Right forelimb (tissue), 1 donor: ENCODE data around the gene USP51.
"Not testable (repeated sequence)": the region's sequence is repeated elsewhere in the genome, so short reads cannot be mapped to it uniquely, and the experiment has no call there.

Source experiments
- DNase-seq: peaks from one replicate; pipeline ENCODE4 v3.0.0-alpha.2; 2018

The USP51 gene

GRCh38 chrX:55464050-55464449 is 25.6 kb downstream of the USP51 start:
- DNase-seq: not testable (repeated sequence)

GRCh38 chrX:55459926-55460325 is 29.7 kb downstream of the USP51 start:
- not testable (repeated sequence) for DNase-seq

DNA sequence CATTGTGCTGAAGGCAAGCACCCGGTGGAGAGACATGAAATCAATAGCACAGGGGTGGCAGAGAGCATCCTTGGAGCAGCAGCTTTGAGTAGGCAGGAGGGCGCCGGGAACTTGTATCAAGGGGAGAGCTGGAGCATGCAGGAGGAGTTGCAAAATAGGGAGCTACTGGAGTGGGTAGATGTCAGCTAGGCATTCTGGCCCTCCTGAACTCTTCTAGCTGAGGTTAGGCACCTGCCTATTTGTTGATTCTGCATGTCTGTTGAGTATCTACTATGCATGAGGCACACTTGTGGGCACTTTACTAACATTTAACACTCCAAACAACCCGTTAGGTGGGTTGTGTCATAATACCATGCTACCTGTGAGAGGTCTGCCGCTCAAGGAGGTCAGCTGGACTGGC is 30.2 kb downstream of the USP51 start:
- not testable (repeated sequence) for DNase-seq

GRCh38 chrX:55455708-55456107 is 33.9 kb downstream of the USP51 start:
- DNase-seq: not testable (repeated sequence)

DNA sequence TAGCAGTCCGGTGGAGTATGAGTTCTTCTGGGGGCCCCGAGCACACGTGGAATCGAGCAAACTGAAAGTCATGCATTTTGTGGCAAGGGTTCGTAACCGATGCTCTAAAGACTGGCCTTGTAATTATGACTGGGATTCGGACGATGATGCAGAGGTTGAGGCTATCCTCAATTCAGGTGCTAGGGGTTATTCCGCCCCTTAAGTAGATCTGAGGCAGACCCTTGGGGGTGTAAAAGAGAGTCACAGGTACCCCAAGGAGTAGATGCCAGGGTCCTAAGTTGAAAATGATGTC is 36.9 kb downstream of the USP51 start:
- DNase-seq: peak; percentile 22

GRCh38 chrX:55451990-55452832 is 37.4 kb downstream of the USP51 start, which contains the start of gene MAGEH1:
Gene MAGEH1 (plus strand): TSS chrX:55452127. CDS start chrX:55452375, 248 bp downstream.
- DNase-seq: peak; percentile 86

DNA sequence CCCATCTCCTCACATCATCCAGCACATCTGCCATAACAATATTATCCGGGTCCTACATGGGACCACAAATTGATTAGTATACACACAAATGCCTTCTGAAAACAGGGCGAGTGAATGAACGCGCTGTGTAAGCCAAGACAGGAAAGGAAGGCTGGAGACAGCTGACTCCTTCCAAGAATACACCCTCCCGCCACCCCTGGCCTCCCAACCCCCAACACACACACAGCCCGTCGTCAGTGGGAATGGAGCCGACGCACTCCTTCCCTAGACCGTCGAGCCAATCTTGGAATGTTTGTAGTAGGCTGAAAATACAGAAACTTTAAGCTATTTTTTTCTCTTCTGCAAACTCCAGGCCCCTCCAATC is 38.0 kb downstream of the USP51 start:
- DNase-seq: no peak

- DNase-seq: peak; percentile 41
Observed at GRCh38 chrX:55451141-55451540, 38.5 kb downstream of the USP51 start.

GRCh38 chrX:55450259-55450658 is 39.4 kb downstream of the USP51 start:
- no peak for DNase-seq

DNA sequence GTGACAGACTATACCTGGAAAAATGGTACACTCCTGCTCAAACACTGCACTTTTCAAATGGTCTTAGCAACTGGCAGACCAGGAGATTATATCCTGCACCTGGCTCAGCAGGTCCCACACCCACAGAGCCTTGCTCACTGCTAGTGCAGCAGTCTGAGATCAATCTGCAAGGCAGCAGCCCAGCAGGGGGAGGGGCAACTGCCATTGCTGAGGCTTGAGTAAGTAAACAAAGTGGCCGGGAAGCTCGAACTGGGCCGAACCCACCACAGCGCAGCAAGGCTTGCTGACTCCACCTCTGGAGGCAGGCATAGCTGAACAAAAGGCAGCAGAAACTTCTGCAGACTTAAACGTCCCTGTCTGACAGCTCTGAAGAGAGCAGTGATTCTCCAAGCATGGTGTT is 46.2 kb downstream of the USP51 start:
- not testable (repeated sequence) for DNase-seq
